ENCODE measurements around the gene CKM. TPM values are rescaled to one million over a fixed set of nuclear protein-coding genes. Genes with fewer than 3 reads are reported as not detected.

Gene CKM
- total RNA-seq, 3 donors from 2014 or later, result 1.1 to 2.0 (median 1.6) TPM

GRCh38 chr19:45298264-45298663, 24.4 kb downstream of the CKM start:
- intact Hi-C loops (cut with DNase I, micrococcal nuclease), result no loop called here
- ATAC-seq (no peak), DNase-seq (no peak)
- Histone ChIP-seq H3K9me3 (no peaks in the 10 kb centered on the region), H3K4me3 (no peak overlapping the region), H3K4me1 (ENCODE audit: low read depth) (no peaks in the 10 kb centered on the region), H3K36me3 (ENCODE audit: low read depth) (no peaks in the 10 kb centered on the region)
- no peak for TF ChIP-seq CTCF (IDR thresholded peaks at IDR 0.05)

GRCh38 chr19:45297674-45298073, 25.0 kb downstream of the CKM start:
- no peak for ATAC-seq
- no peak for TF ChIP-seq CTCF (IDR thresholded peaks at IDR 0.05)
- Histone ChIP-seq H3K9me3 (no peaks in the 10 kb centered on the region), H3K36me3 (ENCODE audit: low read depth) (no peaks in the 10 kb centered on the region), H3K4me3 (no peak overlapping the region), H3K4me1 (ENCODE audit: low read depth) (no peaks in the 10 kb centered on the region)
- no peak for DNase-seq
- intact Hi-C loops (cut with DNase I, micrococcal nuclease), result no loop called here

- Histone ChIP-seq H3K4me1 (ENCODE audit: low read depth) (no peaks in the 10 kb centered on the region), H3K36me3 (ENCODE audit: low read depth) (no peaks in the 10 kb centered on the region), H3K9me3 (no peaks in the 10 kb centered on the region), H3K4me3 (no peak overlapping the region)
- no peak for DNase-seq
- no peak for TF ChIP-seq CTCF (IDR thresholded peaks at IDR 0.05)
- intact Hi-C loops (cut with DNase I, micrococcal nuclease), result no loop called here
- ATAC-seq, result no peak
These were observed 26.3 kb downstream of the CKM start for GRCh38 chr19:45296355-45296754.

GRCh38 chr19:45295873-45296272, 26.8 kb downstream of the CKM start:
- DNase-seq (no peak), ATAC-seq (no peak)
- H3K4me3 ChIP-seq, result no peak overlapping the region
- no peaks in the 10 kb centered on the region for H3K4me1 ChIP-seq (ENCODE audit: low read depth)
- H3K36me3 ChIP-seq (ENCODE audit: low read depth), result no peaks in the 10 kb centered on the region
- TF ChIP-seq CTCF (IDR thresholded peaks at IDR 0.05), result no peak
- intact Hi-C loops (cut with DNase I, micrococcal nuclease), result no loop called here
- no peaks in the 10 kb centered on the region for H3K9me3 ChIP-seq

GRCh38 chr19:45294291-45295029, 28.2 kb downstream of the CKM start:
- Histone ChIP-seq H3K9me3 (no peaks in the 10 kb centered on the region), H3K4me3 (no peak overlapping the region), H3K36me3 (ENCODE audit: low read depth) (no peaks in the 10 kb centered on the region), H3K4me1 (ENCODE audit: low read depth) (no peaks in the 10 kb centered on the region)
- intact Hi-C loops (cut with DNase I, micrococcal nuclease), result no loop called here
- ATAC-seq, result no peak
- no peak for TF ChIP-seq CTCF (IDR thresholded peaks at IDR 0.05)
- no peak for DNase-seq

GRCh38 chr19:45293682-45294081, 29.0 kb downstream of the CKM start:
- H3K36me3 ChIP-seq (ENCODE audit: low read depth), result no peaks in the 10 kb centered on the region
- no peak overlapping the region for H3K4me3 ChIP-seq
- DNase-seq, result no peak
- H3K4me1 ChIP-seq (ENCODE audit: low read depth), result no peaks in the 10 kb centered on the region
- intact Hi-C loops (cut with DNase I, micrococcal nuclease), result no loop called here
- no peak for ATAC-seq
- TF ChIP-seq CTCF (IDR thresholded peaks at IDR 0.05), result no peak
- no peaks in the 10 kb centered on the region for H3K9me3 ChIP-seq
